MCF 10A (cell line): ENCODE results near the gene TMEM218. TPM values are rescaled to one million over a fixed set of nuclear protein-coding genes. Genes with fewer than 3 reads are reported as not detected.
"Not testable (repeated sequence)": the region's sequence is repeated elsewhere in the genome, so short reads cannot be mapped to it uniquely, and the experiment has no call there.

Experiments used
- BruUV-seq: library from RNA; stranded (reverse); fragments of 400-500 nt; replicated peaks from 2 replicates; lab custom pipeline; 2021; lab: Mats Ljungman, UMichigan
- CTCF ChIA-PET: fragments of 300-600 bp; sonication (Branson Sonifier 250); formaldehyde crosslinking; extraction: SDS; loops from one replicate; lab custom pipeline; 2021; ENCODE audit warnings: antibody characterized with exemption, inconsistent platforms; lab: Yijun Ruan, JAX
- POLR2A ChIA-PET: fragments of 300-600, 350-650 bp; sonication (Branson Sonifier 250); formaldehyde crosslinking; extraction: SDS; loops from one replicate; lab custom pipeline; 2020; ENCODE audit warnings: antibody characterized with exemption, inconsistent platforms; lab: Yijun Ruan, JAX
- DNase-seq: peaks from one replicate; pipeline ENCODE4 v3.0.0-alpha.2; 2018; ENCODE audit not compliant: unreplicated experiment
- H3K27ac Mint-ChIP-seq: one replicate; pipeline ENCODE4 v1.8.0; 2022; ENCODE audit warnings: mild to moderate bottlenecking, low read depth, mixed read lengths; ENCODE audit not compliant: unreplicated experiment
- H3K27me3 Mint-ChIP-seq: one replicate; pipeline ENCODE4 v1.8.0; 2022; ENCODE audit warnings: mixed read lengths; ENCODE audit not compliant: insufficient read depth, unreplicated experiment
- H3K36me3 Mint-ChIP-seq: one replicate; pipeline ENCODE4 v1.8.0; 2022; ENCODE audit warnings: mild to moderate bottlenecking, moderate library complexity, mixed read lengths; ENCODE audit not compliant: insufficient read depth, unreplicated experiment
- H3K4me1 Mint-ChIP-seq: one replicate; pipeline ENCODE4 v1.8.0; 2022; ENCODE audit warnings: mixed read lengths; ENCODE audit not compliant: insufficient read depth, unreplicated experiment
- H3K4me3 Mint-ChIP-seq: one replicate; pipeline ENCODE4 v1.8.0; 2022; ENCODE audit warnings: mild to moderate bottlenecking, moderate library complexity, mixed read lengths; ENCODE audit not compliant: unreplicated experiment
- H3K9me3 Mint-ChIP-seq: one replicate; pipeline ENCODE4 v1.8.0; 2022; ENCODE audit warnings: mixed read lengths; ENCODE audit not compliant: unreplicated experiment
- CTCF ChIP-seq: fragments of 200-600 bp; IDR thresholded peaks from one replicate; pipeline ENCODE4 v1.8.0; 2022; ENCODE audit warnings: antibody characterized with exemption, mild to moderate bottlenecking; ENCODE audit not compliant: unreplicated experiment
- intact Hi-C: fragments of 100-400 bp; cut with micrococcal nuclease; formaldehyde crosslinking; loops from 2 replicates; pipeline ENCODE4 v1.14.1; 2022
- total RNA-seq: library from RNA; stranded (reverse); gene quantifications from 2 replicates; pipeline ENCODE4 v1.2.3, GENCODE V29; 2022

Gene TMEM218
- total RNA-seq, 1 experiment from 2014 or later: 21.1 TPM

- CTCF ChIA-PET: interaction anchor here (0.9 to 2.7 kb wide), 15 partner anchors 9 to 348 kb away, joined by 3 to 29 read pairs (median 4); partner anchors contain the start of gene TMEM218
- no peak for DNase-seq
- no peaks in the 10 kb centered on the region for H3K9me3 Mint-ChIP-seq
- POLR2A ChIA-PET: interaction anchor here (0.7 to 2.5 kb wide), 5 partner anchors 9 to 27 kb away, joined by 3 to 15 read pairs (median 3); no protein-coding TSS in a partner anchor
- H3K4me3 Mint-ChIP-seq: no peak overlapping the region
- no peak for TF ChIP-seq CTCF
- H3K27ac Mint-ChIP-seq: peak overlapping the region; percentile 13
- H3K4me1 Mint-ChIP-seq: peaks cover 8% of the 10 kb centered on the region
- H3K27me3 Mint-ChIP-seq: no peaks in the 10 kb centered on the region
- intact Hi-C loops: loop anchor here (2.0 kb wide), 1 partner anchor 255 kb away; no protein-coding TSS in a partner anchor
- H3K36me3 Mint-ChIP-seq: peaks cover 22% of the 10 kb centered on the region
- no TSS peak for BruUV-seq
These were observed 19.4 kb downstream of the TMEM218 start for GRCh38 chr11:125091877-125092664.

GRCh38 chr11:125091247-125091876 lies 20.1 kb downstream of the TMEM218 start:
- peak; percentile 42 for TF ChIP-seq CTCF
- H3K4me3 Mint-ChIP-seq: no peak overlapping the region
- H3K9me3 Mint-ChIP-seq: no peaks in the 10 kb centered on the region
- ChIA-PET CTCF (interaction anchor here (0.6 to 2.7 kb wide), 26 partner anchors 8 to 499 kb away, joined by 3 to 29 read pairs (median 4); partner anchors contain the start of gene TMEM218), POLR2A (interaction anchor here (0.7 to 2.5 kb wide), 5 partner anchors 8 to 338 kb away, joined by 3 to 15 read pairs (median 3); no protein-coding TSS in a partner anchor)
- intact Hi-C loops: loop anchor here (2.0 kb wide), 1 partner anchor 255 kb away; no protein-coding TSS in a partner anchor
- peak; percentile 40 for DNase-seq
- H3K36me3 Mint-ChIP-seq: peaks cover 23% of the 10 kb centered on the region
- no peaks in the 10 kb centered on the region for H3K27me3 Mint-ChIP-seq
- H3K4me1 Mint-ChIP-seq: peaks cover 13% of the 10 kb centered on the region
- no TSS peak for BruUV-seq
- H3K27ac Mint-ChIP-seq: peak overlapping the region; percentile 13

- ChIA-PET CTCF (interaction anchor here (0.6 to 2.7 kb wide), 25 partner anchors 7 to 499 kb away, joined by 3 to 29 read pairs (median 4); partner anchors contain the start of gene TMEM218), POLR2A (interaction anchor here (0.7 to 2.5 kb wide), 4 partner anchors 8 to 338 kb away, joined by 3 to 15 read pairs (median 4); no protein-coding TSS in a partner anchor)
- no TSS peak for BruUV-seq
- Mint-ChIP-seq H3K36me3 (peaks cover 29% of the 10 kb centered on the region), H3K4me3 (no peak overlapping the region), H3K27ac (no peak overlapping the region), H3K27me3 (no peaks in the 10 kb centered on the region), H3K9me3 (no peaks in the 10 kb centered on the region), H3K4me1 (peaks cover 13% of the 10 kb centered on the region)
- TF ChIP-seq CTCF: no peak
- no peak for DNase-seq
- intact Hi-C loops: loop anchor here (2.0 kb wide), 1 partner anchor 256 kb away; no protein-coding TSS in a partner anchor
These were observed 20.6 kb downstream of the TMEM218 start for GRCh38 chr11:125090816-125091215.

- not testable (repeated sequence) for DNase-seq, BruUV-seq, H3K9me3 Mint-ChIP-seq, H3K27ac Mint-ChIP-seq, H3K4me3 Mint-ChIP-seq, H3K27me3 Mint-ChIP-seq
- Mint-ChIP-seq H3K36me3 (peaks cover 32% of the 10 kb centered on the region), H3K4me1 (peaks cover 13% of the 10 kb centered on the region)
- intact Hi-C loops: loop anchor here (2.0 kb wide), 1 partner anchor 257 kb away; no protein-coding TSS in a partner anchor
- ChIA-PET POLR2A (interaction anchor here (1.4 kb wide), 1 partner anchor 20 kb away, joined by 4 read pairs; no protein-coding TSS in a partner anchor), CTCF (interaction anchor here (0.6 to 2.7 kb wide), 11 partner anchors 10 to 1137 kb away, joined by 3 to 29 read pairs (median 5); no protein-coding TSS in a partner anchor)
These were observed 21.3 kb downstream of the TMEM218 start for GRCh38 chr11:125090151-125090550.

GRCh38 chr11:125089481-125089880 lies 21.9 kb downstream of the TMEM218 start:
- DNase-seq, H3K27ac Mint-ChIP-seq, BruUV-seq, H3K4me3 Mint-ChIP-seq, H3K27me3 Mint-ChIP-seq, H3K9me3 Mint-ChIP-seq, intact Hi-C loops: not testable (repeated sequence)
- H3K4me1 Mint-ChIP-seq: peaks cover 14% of the 10 kb centered on the region
- peaks cover 35% of the 10 kb centered on the region for H3K36me3 Mint-ChIP-seq
- ChIA-PET POLR2A (interaction anchor here (1.4 kb wide), 1 partner anchor 19 kb away, joined by 4 read pairs; no protein-coding TSS in a partner anchor), CTCF (interaction anchor here (0.6 to 1.5 kb wide), 3 partner anchors 127 to 1138 kb away, joined by 3 to 4 read pairs (median 3); no protein-coding TSS in a partner anchor)
